Measurements from ENCODE around the gene ST6GAL1.
"Not testable (repeated sequence)": the region's sequence is repeated elsewhere in the genome, so short reads cannot be mapped to it uniquely, and the experiment has no call there.

Gene ST6GAL1

GRCh38 chr3:186973702-186974101 is 43.4 kb downstream of the ST6GAL1 start:
- DNase-seq: no peak

DNA sequence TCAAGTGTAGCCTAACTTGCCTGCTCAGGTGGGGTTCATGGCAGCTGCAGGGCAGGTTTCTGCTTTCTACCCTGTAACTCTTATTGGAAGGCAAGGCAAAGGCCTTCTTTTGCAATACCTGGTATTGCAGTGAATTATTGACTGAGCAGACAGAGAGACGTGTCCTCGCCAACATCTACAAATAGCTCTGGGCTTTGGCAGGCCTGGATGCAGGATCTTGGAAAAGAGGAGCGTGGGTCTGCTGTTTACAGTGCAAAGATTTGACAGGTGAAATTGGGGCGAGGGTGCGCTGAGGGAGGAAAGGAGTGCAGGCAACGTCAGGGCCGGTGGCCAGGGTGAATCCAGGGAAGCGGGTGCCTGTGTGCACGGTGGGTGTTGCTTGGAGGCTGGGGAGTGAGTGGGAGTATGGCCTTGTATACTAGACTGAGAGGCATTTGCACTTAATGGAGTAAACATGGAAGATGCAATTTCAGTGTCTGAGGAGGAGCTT is 44.5 kb downstream of the ST6GAL1 start:
- no peak for DNase-seq

- no peak for DNase-seq
These were observed 45.4 kb downstream of the ST6GAL1 start for GRCh38 chr3:186975726-186976125.

- DNase-seq: peak; percentile 70
These were observed 46.8 kb downstream of the ST6GAL1 start for GRCh38 chr3:186976837-186977750.

DNA sequence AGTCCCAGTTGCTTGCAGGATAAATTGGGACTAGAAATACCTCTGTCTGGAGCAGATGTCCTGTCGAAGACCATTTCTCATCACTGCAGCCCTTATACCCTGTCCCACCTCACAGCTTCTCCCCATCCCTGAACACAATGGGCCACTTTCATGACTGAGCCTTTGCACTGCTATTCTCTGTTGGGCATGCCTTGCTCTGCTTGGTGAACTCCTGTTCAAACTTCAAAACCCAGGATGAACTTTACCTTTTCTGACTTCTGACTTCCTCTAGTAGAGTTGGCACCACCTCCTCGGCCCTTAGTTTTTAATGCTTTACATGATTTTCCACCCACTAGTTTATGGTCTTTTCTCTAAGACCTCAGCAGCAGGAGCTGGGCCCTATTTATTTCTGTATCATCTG is 48.4 kb downstream of the ST6GAL1 start:
- DNase-seq: no peak

GRCh38 chr3:186979852-186980251 is 49.5 kb downstream of the ST6GAL1 start:
- no peak for DNase-seq

GRCh38 chr3:186980989-186981388 is 50.7 kb downstream of the ST6GAL1 start:
- no peak for DNase-seq

- no peak for DNase-seq
These were observed 53.3 kb downstream of the ST6GAL1 start for GRCh38 chr3:186983659-186984058.

DNA sequence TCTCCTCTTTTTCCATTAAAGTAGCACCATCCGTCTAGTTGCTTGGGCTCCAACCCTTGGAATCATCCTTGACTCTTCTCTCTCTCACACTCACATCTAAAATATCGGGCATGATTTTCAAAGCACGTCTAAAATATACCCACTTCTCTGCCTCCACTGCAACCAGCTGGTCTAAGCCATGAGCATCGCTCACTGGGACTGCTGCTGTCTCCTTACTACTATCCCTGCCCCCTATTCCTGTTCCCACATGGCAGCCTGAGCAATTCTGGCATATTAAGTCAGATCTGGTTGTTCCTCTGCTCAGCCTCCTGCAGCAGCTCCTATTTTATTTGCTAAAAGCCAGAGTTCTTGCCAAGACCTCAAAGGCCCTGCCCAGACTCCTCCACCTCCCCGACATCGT is 53.7 kb downstream of the ST6GAL1 start:
- DNase-seq: no peak

GRCh38 chr3:186985661-186986364 is 55.5 kb downstream of the ST6GAL1 start:
- DNase-seq: no peak

DNA sequence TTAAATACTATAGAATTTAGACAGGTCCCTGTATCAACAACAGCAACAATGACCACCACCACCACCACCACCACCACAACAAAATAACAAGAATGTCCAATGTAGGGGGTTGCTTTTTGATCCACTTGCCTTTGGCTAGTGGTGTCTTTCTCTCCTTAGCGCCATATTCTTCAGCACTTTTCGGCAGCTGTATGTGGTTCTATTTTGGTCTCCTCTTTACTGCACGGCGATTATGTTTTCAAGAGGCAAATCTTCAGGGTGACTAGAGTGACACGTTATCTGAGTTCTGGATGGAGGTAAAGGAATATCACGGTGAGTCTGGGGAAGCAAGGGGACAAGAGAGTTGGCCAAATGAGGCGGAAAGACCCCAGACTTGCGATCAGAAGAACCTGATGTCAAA is 56.1 kb downstream of the ST6GAL1 start:
- no peak for DNase-seq

GRCh38 chr3:186986816-186987215 is 56.5 kb downstream of the ST6GAL1 start:
- no peak for DNase-seq

- DNase-seq: no peak
These were observed 58.5 kb downstream of the ST6GAL1 start for GRCh38 chr3:186988806-186989205.

GRCh38 chr3:186989429-186989828 is 59.1 kb downstream of the ST6GAL1 start:
- no peak for DNase-seq

- no peak for DNase-seq
These were observed 60.0 kb downstream of the ST6GAL1 start for GRCh38 chr3:186990277-186990676.

DNA sequence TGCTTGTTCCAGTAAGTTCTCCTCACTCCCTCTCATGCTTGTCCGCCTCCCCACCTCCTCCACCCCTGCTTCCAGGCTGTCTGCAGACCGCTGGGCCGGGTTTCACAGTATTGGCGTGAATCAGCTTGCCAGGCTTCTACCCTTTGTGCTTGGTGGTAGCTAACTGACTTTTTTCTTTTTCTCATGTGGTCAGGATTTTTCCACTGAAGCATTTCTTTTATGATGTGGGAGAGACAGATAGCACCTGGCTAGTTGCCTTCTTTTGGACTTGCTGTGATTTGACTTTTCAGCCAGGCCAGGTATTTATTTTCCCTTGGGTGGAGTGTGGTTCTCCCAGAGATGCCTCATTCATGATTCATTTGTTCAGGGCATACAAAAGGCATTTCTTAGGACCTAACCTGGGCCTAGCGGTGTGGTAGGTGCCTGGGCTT is 60.6 kb downstream of the ST6GAL1 start:
- DNase-seq: no peak

DNA sequence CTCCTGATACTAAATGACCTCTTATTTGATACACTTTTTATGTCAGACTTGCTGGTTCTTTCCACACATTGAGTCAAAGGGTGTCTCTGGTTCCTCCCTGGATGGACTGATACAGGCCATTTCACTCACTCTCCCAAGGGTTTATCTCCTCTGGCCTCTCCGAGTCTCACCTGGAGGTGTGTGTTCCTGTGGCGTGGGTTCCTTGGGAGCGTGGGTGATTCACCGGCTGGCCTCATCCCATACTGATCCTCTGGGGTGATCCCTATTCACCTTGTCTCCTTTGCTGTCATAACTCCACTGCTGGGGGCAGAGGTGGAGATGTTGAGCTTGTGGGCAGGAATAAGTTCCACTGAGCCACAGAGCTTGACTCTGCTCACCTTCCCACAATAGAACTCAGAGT is 61.1 kb downstream of the ST6GAL1 start:
- no peak for DNase-seq

GRCh38 chr3:186992096-186992495 is 61.8 kb downstream of the ST6GAL1 start:
- DNase-seq: not testable (repeated sequence)

GRCh38 chr3:186993210-186993782 is 63.0 kb downstream of the ST6GAL1 start:
- no peak for DNase-seq

- DNase-seq: no peak
These were observed 64.0 kb downstream of the ST6GAL1 start for GRCh38 chr3:186994000-186994955.

DNA sequence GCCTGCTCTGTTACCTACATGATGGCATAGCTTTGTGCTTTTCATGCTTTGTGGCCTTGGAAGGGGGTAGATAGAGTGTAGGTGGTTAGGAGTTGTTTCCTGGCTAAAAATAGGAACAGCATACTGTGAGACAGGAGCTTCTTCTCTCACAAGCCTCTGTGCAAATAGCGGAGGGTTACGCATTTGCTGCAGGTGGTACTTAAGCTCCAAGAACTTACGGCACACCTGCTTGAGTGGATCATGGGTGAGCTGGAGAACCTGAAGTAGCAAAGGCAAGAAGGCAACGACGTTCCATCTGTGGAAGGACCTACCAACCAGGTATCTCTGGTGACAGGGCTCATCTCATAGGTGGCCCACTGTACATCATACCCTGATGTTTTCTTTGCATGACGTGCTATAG is 66.0 kb downstream of the ST6GAL1 start:
- no peak for DNase-seq

DNA sequence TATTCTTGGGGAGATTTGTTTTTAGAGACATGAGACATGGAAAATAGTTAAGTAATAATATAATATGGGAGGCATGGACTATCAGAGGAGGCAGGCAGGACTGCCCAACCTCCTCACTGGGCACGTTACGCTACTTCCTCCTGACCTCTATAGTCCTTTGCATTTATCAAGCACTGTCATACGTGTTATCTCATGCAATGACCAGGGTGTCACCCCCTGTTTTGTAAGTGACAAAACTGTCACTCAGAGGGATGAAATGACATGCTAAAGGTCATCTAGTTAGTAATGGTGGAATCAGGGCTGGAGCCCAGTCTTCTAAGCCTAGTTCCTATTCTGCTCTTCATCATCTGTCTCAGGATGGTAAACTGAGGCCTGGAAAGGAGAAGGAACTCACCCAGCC is 66.7 kb downstream of the ST6GAL1 start:
- DNase-seq: no peak
